Adrenal gland (tissue), 5 donors: ENCODE results near the gene DCC.

Experiments used
- CTCF ChIP-seq, 6 experiments: fragments of 450-650 bp in 4 of 6; fragments of 200-600 bp in 2 of 6; sonication (generic) in 1 of 6; IDR thresholded peaks; 1 replicate in 5 of 6; 2 replicates in 1 of 6; pipeline versions ENCODE4 v1.5.1 to v1.8.0; 2016 to 2021; ENCODE audit warnings: antibody characterized with exemption in 6 of 6, mild to moderate bottlenecking in 2 of 6, moderate library complexity in 1 of 6
- POLR2A ChIP-seq, 2 donors: fragments of 450-650 bp; IDR thresholded peaks; one replicate each; pipeline ENCODE4 v1.6.1; 2017; ENCODE audit warnings: antibody characterized with exemption in 2 of 2, mild to moderate bottlenecking in 2 of 2, moderate library complexity in 1 of 2
- donor health status: DM: no; HTN: no; CAD: no.

DNA sequence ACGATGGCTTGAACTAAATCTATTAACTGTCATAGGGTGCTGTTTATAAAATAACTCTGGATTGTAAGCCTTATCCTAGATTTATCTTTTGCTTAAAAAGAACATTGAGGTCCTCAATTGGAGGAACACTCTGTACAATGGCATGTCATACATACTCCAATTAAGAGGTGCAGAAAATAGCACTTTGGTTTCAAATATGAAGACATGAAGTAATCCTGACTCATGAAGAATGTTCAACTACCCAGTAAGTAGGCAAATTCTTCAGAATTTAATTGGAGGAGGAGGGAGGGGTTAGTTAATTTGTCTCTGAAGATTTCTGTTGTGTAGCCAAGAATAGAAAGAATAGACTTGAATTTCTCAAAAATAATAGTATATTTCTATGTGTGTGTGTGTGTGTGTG is 36.1 kb downstream of the DCC start:
- TF ChIP-seq CTCF (IDR thresholded peaks at IDR 0.05), result no peak
- TF ChIP-seq POLR2A (IDR thresholded peaks at IDR 0.05), result no peak
